HepG2 (cell line): ENCODE data around the gene POC1B. TPM values are rescaled to one million over a fixed set of nuclear protein-coding genes. Genes with fewer than 3 reads are reported as not detected.

Source experiments
- CC2D1A ChIP-seq: sonication (generic); formaldehyde crosslinking; IDR thresholded peaks from 2 replicates; pipeline ENCODE4 v1.8.1; 2023; ENCODE audit warnings: mild to moderate bottlenecking, missing genetic modification reagents
- MTA1 ChIP-seq: sonication (generic); formaldehyde crosslinking; IDR thresholded peaks from 2 replicates; pipeline ENCODE4 v1.4.0; 2020; ENCODE audit warnings: missing genetic modification reagents, mild to moderate bottlenecking, borderline replicate concordance
- MTF2 ChIP-seq: sonication (generic); formaldehyde crosslinking; IDR thresholded peaks from 2 replicates; pipeline ENCODE4 v1.5.0; 2020; ENCODE audit warnings: missing genetic modification reagents, borderline replicate concordance
- MZF1 ChIP-seq: sonication (generic); formaldehyde crosslinking; IDR thresholded peaks from 2 replicates; pipeline ENCODE4 v1.8.1; 2023; ENCODE audit warnings: mild to moderate bottlenecking, missing genetic modification reagents, borderline replicate concordance
- NFE2 ChIP-seq: sonication (generic); formaldehyde crosslinking; IDR thresholded peaks from 2 replicates; pipeline ENCODE4 v1.4.0; 2020; ENCODE audit warnings: missing genetic modification reagents
- POLR2A ChIP-seq, 2 experiments: IDR thresholded peaks; 2 replicates each; pipeline ENCODE4 v1.6.1; 2011; ENCODE audit warnings: low read depth in 2 of 2, low read length in 2 of 2, mild to moderate bottlenecking in 1 of 2, moderate library complexity in 1 of 2; ENCODE audit not compliant: insufficient read depth in 1 of 2
- SMYD3 ChIP-seq: sonication (generic); formaldehyde crosslinking; IDR thresholded peaks from 2 replicates; pipeline ENCODE4 v1.8.1; 2023; ENCODE audit warnings: mild to moderate bottlenecking, missing genetic modification reagents
- TSC22D2 ChIP-seq: sonication (generic); formaldehyde crosslinking; IDR thresholded peaks from 2 replicates; pipeline ENCODE4 v1.5.1; 2020; ENCODE audit warnings: missing genetic modification reagents, mild to moderate bottlenecking, borderline replicate concordance
- ZNF24 ChIP-seq: fragments of 450-650 bp; IDR thresholded peaks from 2 replicates; pipeline ENCODE4 v1.6.1; 2017; ENCODE audit warnings: antibody characterized with exemption, mild to moderate bottlenecking
- ZNF292 ChIP-seq: sonication (generic); formaldehyde crosslinking; IDR thresholded peaks from 2 replicates; pipeline ENCODE4 v1.8.1; 2022; ENCODE audit warnings: mild to moderate bottlenecking, low read depth, missing genetic modification reagents, borderline replicate concordance
- ZNF629 ChIP-seq: sonication (generic); formaldehyde crosslinking; conservative IDR thresholded peaks from 2 replicates; pipeline ENCODE4 v1.5.0; 2020; ENCODE audit warnings: missing genetic modification reagents
- ZNF670 ChIP-seq: sonication (generic); formaldehyde crosslinking; IDR thresholded peaks from 2 replicates; pipeline ENCODE4 v1.8.0; 2022; ENCODE audit warnings: mild to moderate bottlenecking, missing genetic modification reagents, borderline replicate concordance
- polyA plus RNA-seq, 8 experiments: library from polyadenylated mRNA; depleted of rRNA in 3 of 8; stranded (reverse) in 7 of 8; unstranded in 1 of 8; fragments of >200 nt; fragmentation: Illumina TruSeq in 4 of 8; extraction: Trizol in 4 of 8; gene quantifications; 2 replicates each; pipeline versions ENCODE4 v1.2.1 to v1.2.3, GENCODE V29; 2011 to 2016; ENCODE audit warnings: low read depth in 4 of 8, missing spikeins in 1 of 8, mixed read lengths in 1 of 8; ENCODE audit not compliant: insufficient read depth in 1 of 8
- total RNA-seq, 5 experiments: library from RNA; depleted of rRNA; stranded (reverse); fragments of >200 nt; fragmentation: Illumina TruSeq; extraction: Trizol; gene quantifications; 2 replicates each; pipeline ENCODE4 v1.2.3, GENCODE V29; 2016; ENCODE audit warnings: low read depth in 1 of 5
- TF ChIP-seq, protein P1 (sequence below): sonication (generic); formaldehyde crosslinking; IDR thresholded peaks from 2 replicates; pipeline ENCODE4 v1.4.0; 2020; ENCODE audit warnings: missing genetic modification reagents, borderline replicate concordance
- TF ChIP-seq, protein P2 (sequence below): sonication (generic); formaldehyde crosslinking; IDR thresholded peaks from 2 replicates; pipeline ENCODE4 v1.8.0; 2022; ENCODE audit warnings: missing genetic modification reagents, low read depth, mild to moderate bottlenecking, borderline replicate concordance
- TF ChIP-seq, protein P3 (sequence below): IDR thresholded peaks from 2 replicates; pipeline ENCODE4 v1.6.1; 2018; ENCODE audit warnings: missing genetic modification reagents, mild to moderate bottlenecking, missing compliant biosample characterization
- TF ChIP-seq, protein P4 (sequence below): sonication (generic); formaldehyde crosslinking; IDR thresholded peaks from 2 replicates; pipeline ENCODE4 v1.9.0; 2021; ENCODE audit warnings: mild to moderate bottlenecking, missing genetic modification reagents

Gene POC1B
- total and polyA plus RNA-seq, 2 of the 13 experiments (the other 11 are each of a cell fraction or from before 2014, with no cell fraction given) = 9.3 to 11.0 TPM

DNA sequence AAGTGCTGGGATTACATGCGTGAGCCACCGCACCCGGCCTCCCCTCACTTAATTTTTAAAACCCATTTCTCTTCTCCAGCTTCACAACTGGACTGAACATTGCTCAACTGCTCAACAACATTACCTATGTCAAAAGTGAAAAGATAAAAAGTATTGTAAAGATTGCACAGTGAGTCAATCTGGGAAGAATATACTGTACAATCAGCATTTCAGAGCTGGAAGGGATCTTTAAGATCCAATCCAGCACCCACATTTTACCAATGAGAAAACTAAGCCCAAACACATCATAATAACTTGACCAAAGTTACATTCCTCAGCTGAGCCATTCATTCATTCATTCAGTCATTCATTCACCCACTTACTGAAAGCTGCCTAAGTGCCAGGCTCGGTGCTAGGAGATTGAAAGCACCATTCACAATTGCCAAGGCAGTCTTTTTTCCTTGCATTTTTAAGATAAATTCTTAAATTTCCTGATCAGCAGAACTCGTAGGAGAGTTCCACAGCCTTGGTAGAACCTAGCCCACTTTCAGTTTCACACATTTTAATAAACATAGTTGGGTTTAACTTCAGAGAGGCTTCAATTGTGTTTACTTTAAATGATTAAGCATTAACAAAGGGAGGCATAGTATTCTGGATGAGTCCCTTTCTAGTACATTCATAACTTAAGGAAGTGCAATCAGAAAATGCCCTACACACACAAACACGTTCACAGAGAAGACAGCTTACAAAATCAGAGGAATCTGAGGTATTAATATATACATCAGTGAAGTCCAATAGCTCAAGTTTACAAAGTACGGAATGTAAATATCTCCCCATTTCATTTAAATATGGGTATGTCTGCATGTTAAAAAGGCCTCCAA lies 4.3 kb downstream of the POC1B start (continued):
- TF ChIP-seq ZNF670 = no peak
- TF ChIP-seq, protein P1, sequence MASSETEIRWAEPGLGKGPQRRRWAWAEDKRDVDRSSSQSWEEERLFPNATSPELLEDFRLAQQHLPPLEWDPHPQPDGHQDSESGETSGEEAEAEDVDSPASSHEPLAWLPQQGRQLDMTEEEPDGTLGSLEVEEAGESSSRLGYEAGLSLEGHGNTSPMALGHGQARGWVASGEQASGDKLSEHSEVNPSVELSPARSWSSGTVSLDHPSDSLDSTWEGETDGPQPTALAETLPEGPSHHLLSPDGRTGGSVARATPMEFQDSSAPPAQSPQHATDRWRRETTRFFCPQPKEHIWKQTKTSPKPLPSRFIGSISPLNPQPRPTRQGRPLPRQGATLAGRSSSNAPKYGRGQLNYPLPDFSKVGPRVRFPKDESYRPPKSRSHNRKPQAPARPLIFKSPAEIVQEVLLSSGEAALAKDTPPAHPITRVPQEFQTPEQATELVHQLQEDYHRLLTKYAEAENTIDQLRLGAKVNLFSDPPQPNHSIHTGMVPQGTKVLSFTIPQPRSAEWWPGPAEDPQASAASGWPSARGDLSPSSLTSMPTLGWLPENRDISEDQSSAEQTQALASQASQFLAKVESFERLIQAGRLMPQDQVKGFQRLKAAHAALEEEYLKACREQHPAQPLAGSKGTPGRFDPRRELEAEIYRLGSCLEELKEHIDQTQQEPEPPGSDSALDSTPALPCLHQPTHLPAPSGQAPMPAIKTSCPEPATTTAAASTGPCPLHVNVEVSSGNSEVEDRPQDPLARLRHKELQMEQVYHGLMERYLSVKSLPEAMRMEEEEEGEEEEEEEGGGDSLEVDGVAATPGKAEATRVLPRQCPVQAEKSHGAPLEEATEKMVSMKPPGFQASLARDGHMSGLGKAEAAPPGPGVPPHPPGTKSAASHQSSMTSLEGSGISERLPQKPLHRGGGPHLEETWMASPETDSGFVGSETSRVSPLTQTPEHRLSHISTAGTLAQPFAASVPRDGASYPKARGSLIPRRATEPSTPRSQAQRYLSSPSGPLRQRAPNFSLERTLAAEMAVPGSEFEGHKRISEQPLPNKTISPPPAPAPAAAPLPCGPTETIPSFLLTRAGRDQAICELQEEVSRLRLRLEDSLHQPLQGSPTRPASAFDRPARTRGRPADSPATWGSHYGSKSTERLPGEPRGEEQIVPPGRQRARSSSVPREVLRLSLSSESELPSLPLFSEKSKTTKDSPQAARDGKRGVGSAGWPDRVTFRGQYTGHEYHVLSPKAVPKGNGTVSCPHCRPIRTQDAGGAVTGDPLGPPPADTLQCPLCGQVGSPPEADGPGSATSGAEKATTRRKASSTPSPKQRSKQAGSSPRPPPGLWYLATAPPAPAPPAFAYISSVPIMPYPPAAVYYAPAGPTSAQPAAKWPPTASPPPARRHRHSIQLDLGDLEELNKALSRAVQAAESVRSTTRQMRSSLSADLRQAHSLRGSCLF = 0 out of 2 replicates have a peak, but pooled peaks have one; percentile 55
- TF ChIP-seq SMYD3 = no peak
- no peak for TF ChIP-seq TSC22D2 (CRISPR knock-in tag)
- no peak for TF ChIP-seq ZNF629
- TF ChIP-seq MTF2 = no peak
- no peak for TF ChIP-seq CC2D1A (CRISPR knock-in tag)
- no peak for TF ChIP-seq MZF1 (CRISPR knock-in tag)
- TF ChIP-seq, protein P2, sequence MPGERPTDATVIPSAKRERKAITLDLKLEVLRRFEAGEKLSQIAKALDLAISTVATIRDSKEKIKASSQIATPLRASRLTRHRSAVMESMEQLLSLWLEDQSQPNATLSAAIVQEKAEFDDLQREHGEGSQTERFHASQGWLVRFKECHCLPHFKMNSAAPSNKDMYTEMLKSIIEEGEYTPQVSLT (CRISPR knock-in tag) = no peak
- no peak for TF ChIP-seq MTA1
- TF ChIP-seq ZNF24 = peak; percentile 93
- TF ChIP-seq POLR2A (IDR thresholded peaks at IDR 0.05; ENCODE audit: insufficient read depth in 1 of 2, low read depth in 2 of 2, low read length in 2 of 2) = no peak
- TF ChIP-seq, protein P3, sequence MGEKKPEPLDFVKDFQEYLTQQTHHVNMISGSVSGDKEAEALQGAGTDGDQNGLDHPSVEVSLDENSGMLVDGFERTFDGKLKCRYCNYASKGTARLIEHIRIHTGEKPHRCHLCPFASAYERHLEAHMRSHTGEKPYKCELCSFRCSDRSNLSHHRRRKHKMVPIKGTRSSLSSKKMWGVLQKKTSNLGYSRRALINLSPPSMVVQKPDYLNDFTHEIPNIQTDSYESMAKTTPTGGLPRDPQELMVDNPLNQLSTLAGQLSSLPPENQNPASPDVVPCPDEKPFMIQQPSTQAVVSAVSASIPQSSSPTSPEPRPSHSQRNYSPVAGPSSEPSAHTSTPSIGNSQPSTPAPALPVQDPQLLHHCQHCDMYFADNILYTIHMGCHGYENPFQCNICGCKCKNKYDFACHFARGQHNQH (CRISPR knock-in tag) = no peak
- TF ChIP-seq, protein P4, sequence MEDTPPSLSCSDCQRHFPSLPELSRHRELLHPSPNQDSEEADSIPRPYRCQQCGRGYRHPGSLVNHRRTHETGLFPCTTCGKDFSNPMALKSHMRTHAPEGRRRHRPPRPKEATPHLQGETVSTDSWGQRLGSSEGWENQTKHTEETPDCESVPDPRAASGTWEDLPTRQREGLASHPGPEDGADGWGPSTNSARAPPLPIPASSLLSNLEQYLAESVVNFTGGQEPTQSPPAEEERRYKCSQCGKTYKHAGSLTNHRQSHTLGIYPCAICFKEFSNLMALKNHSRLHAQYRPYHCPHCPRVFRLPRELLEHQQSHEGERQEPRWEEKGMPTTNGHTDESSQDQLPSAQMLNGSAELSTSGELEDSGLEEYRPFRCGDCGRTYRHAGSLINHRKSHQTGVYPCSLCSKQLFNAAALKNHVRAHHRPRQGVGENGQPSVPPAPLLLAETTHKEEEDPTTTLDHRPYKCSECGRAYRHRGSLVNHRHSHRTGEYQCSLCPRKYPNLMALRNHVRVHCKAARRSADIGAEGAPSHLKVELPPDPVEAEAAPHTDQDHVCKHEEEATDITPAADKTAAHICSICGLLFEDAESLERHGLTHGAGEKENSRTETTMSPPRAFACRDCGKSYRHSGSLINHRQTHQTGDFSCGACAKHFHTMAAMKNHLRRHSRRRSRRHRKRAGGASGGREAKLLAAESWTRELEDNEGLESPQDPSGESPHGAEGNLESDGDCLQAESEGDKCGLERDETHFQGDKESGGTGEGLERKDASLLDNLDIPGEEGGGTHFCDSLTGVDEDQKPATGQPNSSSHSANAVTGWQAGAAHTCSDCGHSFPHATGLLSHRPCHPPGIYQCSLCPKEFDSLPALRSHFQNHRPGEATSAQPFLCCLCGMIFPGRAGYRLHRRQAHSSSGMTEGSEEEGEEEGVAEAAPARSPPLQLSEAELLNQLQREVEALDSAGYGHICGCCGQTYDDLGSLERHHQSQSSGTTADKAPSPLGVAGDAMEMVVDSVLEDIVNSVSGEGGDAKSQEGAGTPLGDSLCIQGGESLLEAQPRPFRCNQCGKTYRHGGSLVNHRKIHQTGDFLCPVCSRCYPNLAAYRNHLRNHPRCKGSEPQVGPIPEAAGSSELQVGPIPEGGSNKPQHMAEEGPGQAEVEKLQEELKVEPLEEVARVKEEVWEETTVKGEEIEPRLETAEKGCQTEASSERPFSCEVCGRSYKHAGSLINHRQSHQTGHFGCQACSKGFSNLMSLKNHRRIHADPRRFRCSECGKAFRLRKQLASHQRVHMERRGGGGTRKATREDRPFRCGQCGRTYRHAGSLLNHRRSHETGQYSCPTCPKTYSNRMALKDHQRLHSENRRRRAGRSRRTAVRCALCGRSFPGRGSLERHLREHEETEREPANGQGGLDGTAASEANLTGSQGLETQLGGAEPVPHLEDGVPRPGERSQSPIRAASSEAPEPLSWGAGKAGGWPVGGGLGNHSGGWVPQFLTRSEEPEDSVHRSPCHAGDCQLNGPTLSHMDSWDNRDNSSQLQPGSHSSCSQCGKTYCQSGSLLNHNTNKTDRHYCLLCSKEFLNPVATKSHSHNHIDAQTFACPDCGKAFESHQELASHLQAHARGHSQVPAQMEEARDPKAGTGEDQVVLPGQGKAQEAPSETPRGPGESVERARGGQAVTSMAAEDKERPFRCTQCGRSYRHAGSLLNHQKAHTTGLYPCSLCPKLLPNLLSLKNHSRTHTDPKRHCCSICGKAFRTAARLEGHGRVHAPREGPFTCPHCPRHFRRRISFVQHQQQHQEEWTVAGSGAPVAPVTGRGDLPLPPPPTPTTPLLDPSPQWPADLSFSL (CRISPR knock-in tag) = no peak
- no peak for TF ChIP-seq ZNF292 (CRISPR knock-in tag)
- TF ChIP-seq NFE2 (CRISPR knock-in tag) = no peak
